HG03196 (cell line): ENCODE results near the gene G6PC3.
"Not testable (repeated sequence)": the region's sequence is repeated elsewhere in the genome, so short reads cannot be mapped to it uniquely, and the experiment has no call there.

Experiments used
- ATAC-seq: cut with Tn5 transposase; IDR thresholded peaks from one replicate; pipeline ENCODE4 v1.9.1; 2021; ENCODE audit not compliant: unreplicated experiment

G6PC3 gene

GRCh38 chr17:44070455-44071197 is at the start of gene G6PC3:
Gene G6PC3 (plus strand): TSS chr17:44070735. CDS start chr17:44070966, 231 bp downstream.
- ATAC-seq = peak; percentile 59

- not testable (repeated sequence) for ATAC-seq
Measured at GRCh38 chr17:44021227-44021626, 49.3 kb upstream of the G6PC3 start.

GRCh38 chr17:44022246-44022645 is 48.3 kb upstream of the G6PC3 start:
- ATAC-seq = no peak

GRCh38 chr17:44023545-44024270 is 46.8 kb upstream of the G6PC3 start:
- ATAC-seq = no peak

- no peak for ATAC-seq
Measured at GRCh38 chr17:44024271-44024663, 46.3 kb upstream of the G6PC3 start.

GRCh38 chr17:44024853-44025252 is 45.7 kb upstream of the G6PC3 start:
- ATAC-seq = no peak

- ATAC-seq = no peak
Measured at GRCh38 chr17:44029736-44030135, 40.8 kb upstream of the G6PC3 start.

- ATAC-seq = no peak
Measured at GRCh38 chr17:44030482-44030881, 40.1 kb upstream of the G6PC3 start.

- ATAC-seq = no peak
Measured at GRCh38 chr17:44033861-44034408, 36.6 kb upstream of the G6PC3 start.

GRCh38 chr17:44034688-44035087 is 35.8 kb upstream of the G6PC3 start:
- ATAC-seq = not testable (repeated sequence)

- ATAC-seq = no peak
Measured at GRCh38 chr17:44037471-44037870, 33.1 kb upstream of the G6PC3 start.

GRCh38 chr17:44038604-44039011 is 31.9 kb upstream of the G6PC3 start:
- no peak for ATAC-seq

GRCh38 chr17:44039829-44040635 is 30.5 kb upstream of the G6PC3 start:
- ATAC-seq = no peak

GRCh38 chr17:44043272-44043696 is 27.3 kb upstream of the G6PC3 start:
- ATAC-seq = no peak

- no peak for ATAC-seq
Measured at GRCh38 chr17:44044071-44044470, 26.5 kb upstream of the G6PC3 start.

- no peak for ATAC-seq
Measured at GRCh38 chr17:44045486-44045885, 25.0 kb upstream of the G6PC3 start.

GRCh38 chr17:44046893-44047292 is 23.6 kb upstream of the G6PC3 start:
- not testable (repeated sequence) for ATAC-seq

- ATAC-seq = no peak
Measured at GRCh38 chr17:44049294-44050060, 21.1 kb upstream of the G6PC3 start.

- ATAC-seq = no peak
Measured at GRCh38 chr17:44053125-44053872, 17.2 kb upstream of the G6PC3 start.
